GM23338 (cell line): ENCODE measurements around the gene AP4B1. TPM values are rescaled to one million over a fixed set of nuclear protein-coding genes. Genes with fewer than 3 reads are reported as not detected.

Experiments used
- ATAC-seq: fragments of 200-7000 bp; cut with Tn5 transposase; 3 replicates; pipeline ENCODE4 v1.9.1; 2020
- DNase-seq: peaks from one replicate; pipeline ENCODE4 v3.0.0-alpha.2; 2015; ENCODE audit warnings: low spot score
- H2AFZ ChIP-seq: fragments of 200-600 bp; sonication (generic); 2 replicates; pipeline ENCODE4 v1.8.0; 2016; ENCODE audit warnings: antibody characterized with exemption, mild to moderate bottlenecking, moderate library complexity
- H3F3A ChIP-seq: fragments of 200-600 bp; sonication (generic); replicated peaks from 2 replicates; pipeline ENCODE4 v1.8.0; 2017; ENCODE audit warnings: antibody characterized with exemption, mixed run types, low read depth
- H3K27ac ChIP-seq: fragments of 200-600 bp; sonication (generic); 2 replicates; pipeline ENCODE4 v1.6.1; 2016; ENCODE audit warnings: low read depth
- H3K27me3 ChIP-seq: fragments of 200-600 bp; sonication (generic); 2 replicates; pipeline ENCODE4 v1.8.0; 2016; ENCODE audit warnings: mild to moderate bottlenecking, mixed run types, moderate library complexity; ENCODE audit not compliant: insufficient read depth
- H3K36me3 ChIP-seq: fragments of 200-600 bp; sonication (generic); 2 replicates; pipeline ENCODE4 v1.8.0; 2016; ENCODE audit warnings: mild to moderate bottlenecking; ENCODE audit not compliant: insufficient read depth
- H3K4me1 ChIP-seq: fragments of 200-600 bp; sonication (generic); 2 replicates; pipeline ENCODE4 v1.8.0; 2016; ENCODE audit warnings: mild to moderate bottlenecking, moderate library complexity; ENCODE audit not compliant: insufficient read depth
- H3K4me2 ChIP-seq: fragments of 200-600 bp; sonication (generic); 2 replicates; pipeline ENCODE4 v1.7.1; 2017; ENCODE audit warnings: mixed run types
- H3K4me3 ChIP-seq: fragments of 200-600 bp; sonication (generic); 2 replicates; pipeline ENCODE4 v1.6.1; 2016; ENCODE audit warnings: mixed run types
- H3K79me2 ChIP-seq: fragments of 200-600 bp; sonication (generic); replicated peaks from 2 replicates; pipeline ENCODE4 v1.8.0; 2017; ENCODE audit warnings: mild to moderate bottlenecking; ENCODE audit not compliant: insufficient read depth
- H3K9me2 ChIP-seq: fragments of 200-600 bp; sonication (generic); 2 replicates; pipeline ENCODE4 v1.8.0; 2017; ENCODE audit not compliant: insufficient read depth
- H4K20me1 ChIP-seq: fragments of 200-600 bp; sonication (generic); replicated peaks from 2 replicates; pipeline ENCODE4 v1.8.0; 2017; ENCODE audit warnings: mild to moderate bottlenecking; ENCODE audit not compliant: insufficient read depth
- H3K27ac Mint-ChIP-seq: 2 replicates; pipeline ENCODE4 v1.8.0; 2020; ENCODE audit warnings: inconsistent platforms, mild to moderate bottlenecking, moderate library complexity, mixed read lengths
- H3K27me3 Mint-ChIP-seq: 3 replicates; pipeline ENCODE4 v1.8.0; 2022; ENCODE audit warnings: low read depth, mild to moderate bottlenecking, moderate library complexity, mixed read lengths, inconsistent platforms; ENCODE audit not compliant: insufficient read depth, poor library complexity
- H3K36me3 Mint-ChIP-seq: 3 replicates; pipeline ENCODE4 v1.8.0; 2021; ENCODE audit warnings: low read depth, mild to moderate bottlenecking, inconsistent platforms, moderate library complexity, mixed read lengths
- H3K4me1 Mint-ChIP-seq: 3 replicates; pipeline ENCODE4 v1.8.0; 2020; ENCODE audit warnings: mild to moderate bottlenecking, inconsistent platforms, mixed read lengths
- H3K4me3 Mint-ChIP-seq: 3 replicates; pipeline ENCODE4 v1.8.0; 2021; ENCODE audit warnings: moderate library complexity, mild to moderate bottlenecking, inconsistent platforms, mixed read lengths
- H3K9me3 Mint-ChIP-seq: 3 replicates; pipeline ENCODE4 v1.8.0; 2020; ENCODE audit warnings: moderate library complexity, mild to moderate bottlenecking, inconsistent platforms, mixed read lengths
- CREB1 ChIP-seq: fragments of 250-450 bp; sonication (Bioruptor Pico); IDR thresholded peaks from 2 replicates; pipeline ENCODE4 v1.5.0; 2020; ENCODE audit warnings: low read depth, mild to moderate bottlenecking, moderate library complexity
- ETS1 ChIP-seq: IDR thresholded peaks from 2 replicates; pipeline ENCODE4 v1.6.1; 2016; ENCODE audit warnings: antibody characterized with exemption
- EZH2 ChIP-seq: fragments of 200-600 bp; sonication (generic); IDR thresholded peaks from one replicate; pipeline ENCODE4 v1.8.0; 2017; ENCODE audit warnings: antibody characterized with exemption, mild to moderate bottlenecking, low read depth; ENCODE audit not compliant: unreplicated experiment
- JUNB ChIP-seq: IDR thresholded peaks from one replicate; pipeline ENCODE4 v1.6.1; 2016; ENCODE audit warnings: antibody characterized with exemption; ENCODE audit not compliant: unreplicated experiment
- NANOG ChIP-seq: IDR thresholded peaks from 2 replicates; pipeline ENCODE4 v1.6.1; 2016; ENCODE audit warnings: antibody characterized with exemption, borderline replicate concordance
- POLR2AphosphoS5 ChIP-seq: IDR thresholded peaks from 2 replicates; pipeline ENCODE4 v1.6.1; 2016; ENCODE audit warnings: antibody characterized with exemption, low read depth
- STAT1 ChIP-seq: IDR thresholded peaks from one replicate; pipeline ENCODE4 v1.6.1; 2016; ENCODE audit warnings: antibody characterized with exemption; ENCODE audit not compliant: unreplicated experiment
- ZNF114 ChIP-seq: fragments of 250-450 bp; sonication (Bioruptor Pico); IDR thresholded peaks from 2 replicates; pipeline ENCODE4 v1.5.0; 2020; ENCODE audit warnings: mild to moderate bottlenecking, moderate library complexity
- ZNF331 ChIP-seq: fragments of 250-450 bp; sonication (Bioruptor Pico); IDR thresholded peaks from 2 replicates; pipeline ENCODE4 v1.5.0; 2020; ENCODE audit warnings: low read depth, mild to moderate bottlenecking, moderate library complexity
- polyA plus RNA-seq: library from polyadenylated mRNA; unstranded; fragments of >200 nt; fragmentation: Nextera tagmentation; extraction: Ambion mirVana; gene quantifications from 2 replicates; pipeline ENCODE4 v1.2.1, GENCODE V29; 2016
- total RNA-seq: library from RNA; depleted of rRNA; stranded (reverse); fragments of >200 nt; shearing (Covaris generic); gene quantifications from 2 replicates; pipeline ENCODE4 v1.2.3, GENCODE V29; 2014
- TF ChIP-seq, protein P1 (sequence below), 2 experiments: fragments of 200-600 bp in 1 of 2; sonication (generic) in 1 of 2; conservative IDR thresholded peaks; 2 replicates each; pipeline versions ENCODE4 v1.5.1 to v1.6.1; 2016 to 2017; ENCODE audit warnings: antibody characterized with exemption in 2 of 2, low read depth in 2 of 2, mild to moderate bottlenecking in 2 of 2, moderate library complexity in 1 of 2
- TF ChIP-seq, protein P2 (sequence below): fragments of 250-450 bp; sonication (Bioruptor Pico); IDR thresholded peaks from 2 replicates; pipeline ENCODE4 v1.5.0; 2020; ENCODE audit warnings: mild to moderate bottlenecking, moderate library complexity

AP4B1 gene
- total and polyA plus RNA-seq, 2 experiments from 2014 or later = 7.5 to 13.4 TPM

- Histone ChIP-seq H3K36me3 (no peaks in the 10 kb centered on the region), H3K27me3 (no peaks in the 10 kb centered on the region), H3K79me2 (no peaks in the 10 kb centered on the region), H3K4me2 (no peak overlapping the region), H3K27ac (no peak overlapping the region), H3K4me3 (no peak overlapping the region), H3F3A (no peaks in the 10 kb centered on the region), H4K20me1 (no peaks in the 10 kb centered on the region), H3K4me1 (peaks cover 11% of the 10 kb centered on the region; the same call in 1 of the 2 replicates), H2AFZ (peak overlapping the region; percentile 64; the same call in 1 of the 2 replicates), H3K9me2 (no peaks in the 10 kb centered on the region; the same call in 1 of the 2 replicates)
- no peak overlapping the region for H3K4me3 Mint-ChIP-seq
- no peaks in the 10 kb centered on the region for H3K27me3 Mint-ChIP-seq
- no peaks in the 10 kb centered on the region for H3K9me3 Mint-ChIP-seq
- H3K27ac Mint-ChIP-seq = no peak overlapping the region
- no peaks in the 10 kb centered on the region for H3K36me3 Mint-ChIP-seq
- TF ChIP-seq STAT1 = no peak
- TF ChIP-seq, protein P1, sequence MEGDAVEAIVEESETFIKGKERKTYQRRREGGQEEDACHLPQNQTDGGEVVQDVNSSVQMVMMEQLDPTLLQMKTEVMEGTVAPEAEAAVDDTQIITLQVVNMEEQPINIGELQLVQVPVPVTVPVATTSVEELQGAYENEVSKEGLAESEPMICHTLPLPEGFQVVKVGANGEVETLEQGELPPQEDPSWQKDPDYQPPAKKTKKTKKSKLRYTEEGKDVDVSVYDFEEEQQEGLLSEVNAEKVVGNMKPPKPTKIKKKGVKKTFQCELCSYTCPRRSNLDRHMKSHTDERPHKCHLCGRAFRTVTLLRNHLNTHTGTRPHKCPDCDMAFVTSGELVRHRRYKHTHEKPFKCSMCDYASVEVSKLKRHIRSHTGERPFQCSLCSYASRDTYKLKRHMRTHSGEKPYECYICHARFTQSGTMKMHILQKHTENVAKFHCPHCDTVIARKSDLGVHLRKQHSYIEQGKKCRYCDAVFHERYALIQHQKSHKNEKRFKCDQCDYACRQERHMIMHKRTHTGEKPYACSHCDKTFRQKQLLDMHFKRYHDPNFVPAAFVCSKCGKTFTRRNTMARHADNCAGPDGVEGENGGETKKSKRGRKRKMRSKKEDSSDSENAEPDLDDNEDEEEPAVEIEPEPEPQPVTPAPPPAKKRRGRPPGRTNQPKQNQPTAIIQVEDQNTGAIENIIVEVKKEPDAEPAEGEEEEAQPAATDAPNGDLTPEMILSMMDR (conservative IDR thresholded peaks at IDR 0.05; ENCODE audit: low read depth in 2 of 2) = no peak
- TF ChIP-seq POLR2AphosphoS5 = no peak
- DNase-seq (no peak), ATAC-seq (no peak)
- peaks cover 6% of the 10 kb centered on the region; the same call in 2 of the 3 replicates for H3K4me1 Mint-ChIP-seq
Measured at GRCh38 chr1:113879739-113880038, 24.9 kb downstream of the AP4B1 start.

- no peak overlapping the region for H3K4me3 ChIP-seq
- no peak for ATAC-seq
- no peak overlapping the region for H3K27ac ChIP-seq
- no peaks in the 10 kb centered on the region; the same call in 1 of the 2 replicates for H3K9me2 ChIP-seq
- H3F3A ChIP-seq = no peaks in the 10 kb centered on the region
- no peaks in the 10 kb centered on the region for H3K27me3 ChIP-seq
- H3K79me2 ChIP-seq = no peaks in the 10 kb centered on the region
- no peaks in the 10 kb centered on the region for H3K36me3 ChIP-seq
- no peak overlapping the region for H2AFZ ChIP-seq
- no peaks in the 10 kb centered on the region for H3K27me3 Mint-ChIP-seq
- no peak overlapping the region for H3K27ac Mint-ChIP-seq
- H4K20me1 ChIP-seq = no peaks in the 10 kb centered on the region
- DNase-seq = no peak
- H3K4me1 ChIP-seq = peaks cover 11% of the 10 kb centered on the region; the same call in 1 of the 2 replicates
- H3K4me1 Mint-ChIP-seq = peaks cover 10% of the 10 kb centered on the region; the same call in 2 of the 3 replicates
- H3K9me3 Mint-ChIP-seq = no peaks in the 10 kb centered on the region
- no peak overlapping the region for H3K4me3 Mint-ChIP-seq
- H3K36me3 Mint-ChIP-seq = no peaks in the 10 kb centered on the region
- no peak overlapping the region for H3K4me2 ChIP-seq
- TF ChIP-seq STAT1 (no peak), JUNB (no peak), ZNF114 (no peak), ZNF331 (CRISPR knock-in tag) (no peak), NANOG (no peak), ETS1 (no peak), CREB1 (CRISPR knock-in tag) (no peak), EZH2 (no peak)
- TF ChIP-seq, protein P1 (conservative IDR thresholded peaks at IDR 0.05; ENCODE audit: low read depth in 2 of 2) = no peak
- TF ChIP-seq, protein P2, sequence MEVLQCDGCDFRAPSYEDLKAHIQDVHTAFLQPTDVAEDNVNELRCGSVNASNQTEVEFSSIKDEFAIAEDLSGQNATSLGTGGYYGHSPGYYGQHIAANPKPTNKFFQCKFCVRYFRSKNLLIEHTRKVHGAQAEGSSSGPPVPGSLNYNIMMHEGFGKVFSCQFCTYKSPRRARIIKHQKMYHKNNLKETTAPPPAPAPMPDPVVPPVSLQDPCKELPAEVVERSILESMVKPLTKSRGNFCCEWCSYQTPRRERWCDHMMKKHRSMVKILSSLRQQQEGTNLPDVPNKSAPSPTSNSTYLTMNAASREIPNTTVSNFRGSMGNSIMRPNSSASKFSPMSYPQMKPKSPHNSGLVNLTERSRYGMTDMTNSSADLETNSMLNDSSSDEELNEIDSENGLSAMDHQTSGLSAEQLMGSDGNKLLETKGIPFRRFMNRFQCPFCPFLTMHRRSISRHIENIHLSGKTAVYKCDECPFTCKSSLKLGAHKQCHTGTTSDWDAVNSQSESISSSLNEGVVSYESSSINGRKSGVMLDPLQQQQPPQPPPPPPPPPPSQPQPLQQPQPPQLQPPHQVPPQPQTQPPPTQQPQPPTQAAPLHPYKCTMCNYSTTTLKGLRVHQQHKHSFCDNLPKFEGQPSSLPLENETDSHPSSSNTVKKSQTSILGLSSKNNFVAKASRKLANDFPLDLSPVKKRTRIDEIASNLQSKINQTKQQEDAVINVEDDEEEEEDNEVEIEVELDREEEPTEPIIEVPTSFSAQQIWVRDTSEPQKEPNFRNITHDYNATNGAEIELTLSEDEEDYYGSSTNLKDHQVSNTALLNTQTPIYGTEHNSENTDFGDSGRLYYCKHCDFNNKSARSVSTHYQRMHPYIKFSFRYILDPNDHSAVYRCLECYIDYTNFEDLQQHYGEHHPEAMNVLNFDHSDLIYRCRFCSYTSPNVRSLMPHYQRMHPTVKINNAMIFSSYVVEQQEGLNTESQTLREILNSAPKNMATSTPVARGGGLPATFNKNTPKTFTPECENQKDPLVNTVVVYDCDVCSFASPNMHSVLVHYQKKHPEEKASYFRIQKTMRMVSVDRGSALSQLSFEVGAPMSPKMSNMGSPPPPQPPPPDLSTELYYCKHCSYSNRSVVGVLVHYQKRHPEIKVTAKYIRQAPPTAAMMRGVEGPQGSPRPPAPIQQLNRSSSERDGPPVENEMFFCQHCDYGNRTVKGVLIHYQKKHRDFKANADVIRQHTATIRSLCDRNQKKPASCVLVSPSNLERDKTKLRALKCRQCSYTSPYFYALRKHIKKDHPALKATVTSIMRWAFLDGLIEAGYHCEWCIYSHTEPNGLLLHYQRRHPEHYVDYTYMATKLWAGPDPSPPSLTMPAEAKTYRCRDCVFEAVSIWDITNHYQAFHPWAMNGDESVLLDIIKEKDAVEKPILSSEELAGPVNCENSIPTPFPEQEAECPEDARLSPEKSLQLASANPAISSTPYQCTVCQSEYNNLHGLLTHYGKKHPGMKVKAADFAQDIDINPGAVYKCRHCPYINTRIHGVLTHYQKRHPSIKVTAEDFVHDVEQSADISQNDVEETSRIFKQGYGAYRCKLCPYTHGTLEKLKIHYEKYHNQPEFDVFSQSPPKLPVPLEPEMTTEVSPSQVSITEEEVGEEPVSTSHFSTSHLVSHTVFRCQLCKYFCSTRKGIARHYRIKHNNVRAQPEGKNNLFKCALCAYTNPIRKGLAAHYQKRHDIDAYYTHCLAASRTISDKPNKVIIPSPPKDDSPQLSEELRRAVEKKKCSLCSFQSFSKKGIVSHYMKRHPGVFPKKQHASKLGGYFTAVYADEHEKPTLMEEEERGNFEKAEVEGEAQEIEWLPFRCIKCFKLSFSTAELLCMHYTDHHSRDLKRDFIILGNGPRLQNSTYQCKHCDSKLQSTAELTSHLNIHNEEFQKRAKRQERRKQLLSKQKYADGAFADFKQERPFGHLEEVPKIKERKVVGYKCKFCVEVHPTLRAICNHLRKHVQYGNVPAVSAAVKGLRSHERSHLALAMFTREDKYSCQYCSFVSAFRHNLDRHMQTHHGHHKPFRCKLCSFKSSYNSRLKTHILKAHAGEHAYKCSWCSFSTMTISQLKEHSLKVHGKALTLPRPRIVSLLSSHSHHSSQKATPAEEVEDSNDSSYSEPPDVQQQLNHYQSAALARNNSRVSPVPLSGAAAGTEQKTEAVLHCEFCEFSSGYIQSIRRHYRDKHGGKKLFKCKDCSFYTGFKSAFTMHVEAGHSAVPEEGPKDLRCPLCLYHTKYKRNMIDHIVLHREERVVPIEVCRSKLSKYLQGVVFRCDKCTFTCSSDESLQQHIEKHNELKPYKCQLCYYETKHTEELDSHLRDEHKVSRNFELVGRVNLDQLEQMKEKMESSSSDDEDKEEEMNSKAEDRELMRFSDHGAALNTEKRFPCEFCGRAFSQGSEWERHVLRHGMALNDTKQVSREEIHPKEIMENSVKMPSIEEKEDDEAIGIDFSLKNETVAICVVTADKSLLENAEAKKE = no peak
Measured at GRCh38 chr1:113876176-113876575, 28.4 kb downstream of the AP4B1 start.
